ENCODE data around the gene ATP8A1.

The ATP8A1 gene

GRCh38 chr4:42673082-42673425 lies 16.1 kb upstream of the ATP8A1 start:
- Histone ChIP-seq H3K27me3 (no peaks in the 10 kb centered on the region), H4K20me1 (no peaks in the 10 kb centered on the region), H3K36me3 (no peaks in the 10 kb centered on the region), H3K9ac (no peak overlapping the region), H3K9me3 (replicated peaks in 1 of 11) (peaks cover 0 to 5% (median 0%) of the 10 kb centered on the region in 11 experiments; a peak in 2 of 22 replicates), H3K4me1 (peaks cover 7 to 13% (median 8%) of the 10 kb centered on the region in 10 experiments; a peak in 19 of 20 replicates), H3K4me2 (no peak overlapping the region), H3K4me3 (no peak overlapping the region), H3K27ac (no peak overlapping the region)
- no peak for TF ChIP-seq Cebpa-rat (IDR thresholded peaks at IDR 0.05)

GRCh38 chr4:42672359-42673081 lies 15.6 kb upstream of the ATP8A1 start:
- no peak overlapping the region for H3K27ac ChIP-seq
- H3K27me3 ChIP-seq, result no peaks in the 10 kb centered on the region
- no peak for TF ChIP-seq Cebpa-rat (IDR thresholded peaks at IDR 0.05)
- no peak overlapping the region for H3K4me3 ChIP-seq
- H3K9ac ChIP-seq, result no peak overlapping the region
- H4K20me1 ChIP-seq, result no peaks in the 10 kb centered on the region
- no peaks in the 10 kb centered on the region for H3K36me3 ChIP-seq
- peaks cover 7 to 13% (median 8%) of the 10 kb centered on the region in 10 experiments; a peak in 19 of 20 replicates for H3K4me1 ChIP-seq
- peak overlapping the region in 1 of 11 experiments; percentile 74; a peak in 1 of 22 replicates for H3K4me2 ChIP-seq
- peaks cover 0 to under 1% (median 0%) of the 10 kb centered on the region in 11 experiments; a peak in 1 of 22 replicates for H3K9me3 ChIP-seq (replicated peaks in 1 of 11)

- Histone ChIP-seq H3K9ac (no peak overlapping the region), H3K4me1 (peaks cover 7 to 13% (median 8%) of the 10 kb centered on the region in 10 experiments; a peak in 19 of 20 replicates), H3K4me3 (no peak overlapping the region), H3K4me2 (peak overlapping the region; percentile 13 to 74 (median 52); a peak in 20 of 22 replicates), H3K27me3 (no peaks in the 10 kb centered on the region), H3K36me3 (no peaks in the 10 kb centered on the region), H3K27ac (no peak overlapping the region; a peak in 1 of 22 replicates), H3K9me3 (replicated peaks in 1 of 11) (no peaks in the 10 kb centered on the region), H4K20me1 (no peaks in the 10 kb centered on the region)
- TF ChIP-seq Cebpa-rat (IDR thresholded peaks at IDR 0.05), result no peak
Observed at GRCh38 chr4:42671431-42672194, 14.7 kb upstream of the ATP8A1 start.

GRCh38 chr4:42658261-42658660 lies 1.4 kb upstream of the ATP8A1 start:
- Histone ChIP-seq H3K4me2 (peak overlapping the region; percentile 83 to 95 (median 92)), H3K27ac (peak overlapping the region in 6 of 11 experiments; percentile 94 to 99 (median 97); a peak in 8 of 22 replicates), H3K4me1 (peaks cover 30 to 42% (median 35%) of the 10 kb centered on the region in 10 experiments), H3K9me3 (replicated peaks in 1 of 11) (peaks cover 0 to 3% (median under 1%) of the 10 kb centered on the region in 11 experiments; a peak in 3 of 22 replicates), H3K4me3 (peak overlapping the region; percentile 88 to 100 (median 98); a peak in 14 of 20 replicates), H3K9ac (peak overlapping the region; percentile 88 to 97 (median 94); a peak in 20 of 22 replicates), H3K36me3 (no peaks in the 10 kb centered on the region), H3K27me3 (no peaks in the 10 kb centered on the region), H4K20me1 (peaks cover 0 to 3% (median 0%) of the 10 kb centered on the region in 11 experiments; a peak in 1 of 22 replicates)
- TF ChIP-seq Cebpa-rat (IDR thresholded peaks at IDR 0.05), result no peak

- no peaks in the 10 kb centered on the region for H3K27me3 ChIP-seq
- H3K27ac ChIP-seq, result peak overlapping the region in 10 of 11 experiments; percentile 91 to 99 (median 96); a peak in 21 of 22 replicates
- peaks cover 30 to 42% (median 35%) of the 10 kb centered on the region in 10 experiments for H3K4me1 ChIP-seq
- H3K9ac ChIP-seq, result peak overlapping the region; percentile 88 to 97 (median 94)
- peaks cover 0 to 12% (median 2%) of the 10 kb centered on the region in 11 experiments; a peak in 9 of 22 replicates for H3K36me3 ChIP-seq
- H4K20me1 ChIP-seq, result peaks cover 0 to 3% (median 0%) of the 10 kb centered on the region in 11 experiments; a peak in 1 of 22 replicates
- peak overlapping the region; percentile 88 to 100 (median 98) for H3K4me3 ChIP-seq
- peak overlapping the region; percentile 78 to 95 (median 89) for H3K4me2 ChIP-seq
- H3K9me3 ChIP-seq (replicated peaks in 1 of 11), result peaks cover 6 to 19% (median 14%) of the 10 kb centered on the region in 11 experiments
- no peak for TF ChIP-seq Cebpa-rat (IDR thresholded peaks at IDR 0.05)
Observed at GRCh38 chr4:42656679-42656943, 294 bp downstream of the ATP8A1 start.

- Histone ChIP-seq H3K4me2 (peak overlapping the region; percentile 78 to 95 (median 89)), H3K27me3 (no peaks in the 10 kb centered on the region), H4K20me1 (peaks cover 0 to 3% (median 0%) of the 10 kb centered on the region in 11 experiments; a peak in 1 of 22 replicates), H3K4me3 (peak overlapping the region; percentile 88 to 100 (median 98)), H3K36me3 (peaks cover 0 to 17% (median 7%) of the 10 kb centered on the region in 11 experiments; a peak in 11 of 22 replicates), H3K4me1 (peaks cover 30 to 42% (median 35%) of the 10 kb centered on the region in 10 experiments), H3K9me3 (replicated peaks in 1 of 11) (peaks cover 11 to 24% (median 19%) of the 10 kb centered on the region in 11 experiments), H3K27ac (peak overlapping the region in 10 of 11 experiments; percentile 91 to 99 (median 96); a peak in 20 of 22 replicates), H3K9ac (peak overlapping the region; percentile 88 to 97 (median 94))
- TF ChIP-seq Cebpa-rat (IDR thresholded peaks at IDR 0.05), result no peak
Observed at GRCh38 chr4:42655921-42656678, 805 bp downstream of the ATP8A1 start.

- peak overlapping the region; percentile 78 to 95 (median 89) for H3K4me2 ChIP-seq
- peak overlapping the region; percentile 88 to 100 (median 98); a peak in 19 of 20 replicates for H3K4me3 ChIP-seq
- H3K36me3 ChIP-seq, result peaks cover 0 to 19% (median 10%) of the 10 kb centered on the region in 11 experiments; a peak in 11 of 22 replicates
- H3K9ac ChIP-seq, result peak overlapping the region in 9 of 11 experiments; percentile 88 to 97 (median 94); a peak in 15 of 22 replicates
- H3K9me3 ChIP-seq (replicated peaks in 1 of 11), result peaks cover 18 to 32% (median 25%) of the 10 kb centered on the region in 11 experiments
- no peaks in the 10 kb centered on the region for H3K27me3 ChIP-seq
- H4K20me1 ChIP-seq, result peaks cover 0 to 3% (median 0%) of the 10 kb centered on the region in 11 experiments; a peak in 1 of 22 replicates
- H3K27ac ChIP-seq, result peak overlapping the region in 8 of 11 experiments; percentile 91 to 99 (median 96); a peak in 13 of 22 replicates
- TF ChIP-seq Cebpa-rat (IDR thresholded peaks at IDR 0.05), result no peak
- peaks cover 30 to 42% (median 35%) of the 10 kb centered on the region in 10 experiments for H3K4me1 ChIP-seq
Observed at GRCh38 chr4:42655269-42655637, 1.7 kb downstream of the ATP8A1 start.
